Stomach smooth muscle (tissue), 2 donors: Measurements from ENCODE around the gene LMCD1.

ENCODE experiments used
- H3K27ac ChIP-seq: one replicate; pipeline ENCODE4 v1.7.0; 2013; ENCODE audit warnings: mild to moderate bottlenecking, low read length, inconsistent platforms
- H3K27me3 ChIP-seq, 2 donors: one replicate each; pipeline ENCODE4 v1.7.0; 2013; ENCODE audit warnings: low read length in 2 of 2; ENCODE audit not compliant: insufficient read depth in 2 of 2, control insufficient read depth in 1 of 2
- H3K36me3 ChIP-seq, 2 donors: one replicate each; pipeline ENCODE4 v1.7.0; 2013; ENCODE audit warnings: low read length in 2 of 2; ENCODE audit not compliant: control insufficient read depth in 2 of 2, insufficient read depth in 2 of 2
- H3K4me1 ChIP-seq: one replicate; pipeline ENCODE4 v1.7.0; 2013; ENCODE audit warnings: low read length; ENCODE audit not compliant: control insufficient read depth, insufficient read depth
- H3K4me3 ChIP-seq, 2 donors: one replicate each; pipeline ENCODE4 v1.7.0; 2013; ENCODE audit warnings: low read length in 2 of 2
- H3K9ac ChIP-seq, 2 donors: one replicate each; pipeline ENCODE4 v1.7.0; 2013; ENCODE audit warnings: low read length in 2 of 2, mild to moderate bottlenecking in 1 of 2
- H3K9me3 ChIP-seq, 2 donors: one replicate each; pipeline ENCODE4 v1.7.0; 2013; ENCODE audit warnings: low read length in 2 of 2; ENCODE audit not compliant: control insufficient read depth in 2 of 2
- donor health status: healthy.
- donor health status: Pancreatic carcinoma.

Gene LMCD1

DNA sequence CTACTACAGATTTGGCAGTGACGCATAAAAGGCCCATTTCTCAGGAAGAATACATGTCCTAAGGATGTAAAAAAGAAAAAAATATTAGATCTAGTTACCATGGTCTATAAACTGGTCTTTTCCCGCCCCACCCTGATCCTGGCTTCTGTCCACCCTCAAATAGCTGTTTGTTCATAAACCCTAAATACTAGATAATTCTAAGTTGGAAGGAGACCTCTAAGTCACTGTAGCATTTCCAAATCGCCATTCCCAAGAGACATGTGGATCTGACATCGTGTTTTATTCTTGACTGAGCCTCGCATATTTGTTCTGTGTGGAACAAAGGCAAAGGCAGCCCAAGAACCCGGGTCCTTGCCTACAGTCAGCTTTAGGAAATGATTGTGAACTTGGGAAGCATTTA is 49.0 kb downstream of the LMCD1 start:
- Histone ChIP-seq H3K4me3 (no peak overlapping the region), H3K9me3 (no peaks in the 10 kb centered on the region), H3K27ac (no peak overlapping the region), H3K27me3 (no peaks in the 10 kb centered on the region), H3K4me1 (peaks cover 5% of the 10 kb centered on the region), H3K9ac (no peak overlapping the region), H3K36me3 (no peaks in the 10 kb centered on the region)

DNA sequence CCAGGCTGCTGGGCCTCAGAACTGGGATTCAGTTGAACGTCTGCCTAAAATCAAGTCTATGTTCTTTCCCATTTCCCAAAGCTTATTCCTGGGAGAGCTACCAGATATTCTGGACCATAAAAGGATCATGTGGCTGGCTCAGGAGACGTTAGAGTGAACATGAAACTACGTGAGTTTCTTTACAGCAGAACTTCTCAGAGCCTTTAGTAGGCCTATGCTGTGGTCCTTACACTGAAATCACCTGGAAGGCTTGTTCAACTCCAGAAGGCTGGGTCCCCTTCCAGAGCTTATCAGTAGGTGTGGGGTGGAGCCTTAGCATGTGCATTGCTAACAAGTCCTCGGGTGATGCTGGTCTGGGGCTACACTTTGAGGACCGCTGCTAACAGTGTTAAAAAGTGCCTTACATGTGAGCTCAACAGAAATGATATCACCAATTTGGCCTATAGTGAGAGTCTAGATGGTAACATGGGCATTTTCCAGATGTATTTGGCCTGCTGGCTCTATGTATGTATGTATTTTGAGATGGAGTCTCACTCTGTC is 50.7 kb downstream of the LMCD1 start:
- H3K9ac ChIP-seq: no peak overlapping the region
- peaks cover 12% of the 10 kb centered on the region for H3K4me1 ChIP-seq

DNA sequence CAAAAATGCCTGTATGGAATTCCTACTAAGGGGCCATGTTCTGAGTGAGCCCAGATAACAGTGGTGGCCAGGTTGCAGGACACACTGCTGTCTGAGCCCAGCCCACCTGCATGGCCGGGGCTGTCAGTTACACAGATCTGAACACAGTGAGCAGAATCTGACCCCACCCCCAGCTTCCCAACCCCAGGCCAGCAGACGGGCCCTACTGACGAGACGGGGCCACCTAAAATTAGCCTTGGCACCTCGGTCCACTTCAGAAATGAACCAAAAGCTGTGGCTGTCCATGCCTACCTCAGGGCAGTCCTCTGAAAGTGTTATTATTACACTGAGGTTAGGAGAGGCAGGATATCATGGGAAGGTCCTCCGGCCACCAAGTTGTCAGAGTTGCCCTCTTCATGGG is 51.8 kb downstream of the LMCD1 start:
- peaks cover 14% of the 10 kb centered on the region for H3K4me1 ChIP-seq
- no peaks in the 10 kb centered on the region for H3K36me3 ChIP-seq
- H3K27ac ChIP-seq: no peak overlapping the region

More for the DNA sequence above, 50.7 kb downstream of the LMCD1 start:
- Histone ChIP-seq H3K27ac (no peak overlapping the region), H3K27me3 (no peaks in the 10 kb centered on the region), H3K4me3 (no peak overlapping the region), H3K36me3 (no peaks in the 10 kb centered on the region), H3K9me3 (no peaks in the 10 kb centered on the region)

DNA sequence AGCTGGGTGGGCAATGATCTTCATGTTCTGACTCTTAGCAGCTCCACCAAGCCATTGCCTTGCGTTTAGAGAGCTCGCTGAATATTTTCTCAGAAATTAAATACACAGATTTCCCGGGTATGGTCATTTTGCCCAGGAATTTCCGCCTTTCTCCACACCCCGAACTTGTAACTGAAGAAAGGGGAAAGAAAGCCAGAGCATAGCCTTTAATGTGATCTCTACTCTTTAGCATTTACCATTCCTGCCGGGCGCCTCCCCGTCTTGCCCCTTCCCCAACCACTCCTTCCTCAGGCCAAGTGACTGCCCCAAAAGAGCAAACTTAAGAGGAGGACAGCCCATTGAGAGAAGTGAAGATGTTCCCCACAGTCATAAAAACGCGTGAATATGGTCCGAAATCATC is 53.1 kb downstream of the LMCD1 start:
- H3K4me1 ChIP-seq: peaks cover 14% of the 10 kb centered on the region
- H3K36me3 ChIP-seq: no peaks in the 10 kb centered on the region
- no peak overlapping the region for H3K27ac ChIP-seq
- H3K4me3 ChIP-seq: no peak overlapping the region
- H3K9ac ChIP-seq: no peak overlapping the region
- no peaks in the 10 kb centered on the region for H3K9me3 ChIP-seq
- no peaks in the 10 kb centered on the region for H3K27me3 ChIP-seq

More for the DNA sequence above, 51.8 kb downstream of the LMCD1 start:
- H3K27me3 ChIP-seq: no peaks in the 10 kb centered on the region
- no peak overlapping the region for H3K9ac ChIP-seq
- H3K4me3 ChIP-seq: no peak overlapping the region
- H3K9me3 ChIP-seq: no peaks in the 10 kb centered on the region

DNA sequence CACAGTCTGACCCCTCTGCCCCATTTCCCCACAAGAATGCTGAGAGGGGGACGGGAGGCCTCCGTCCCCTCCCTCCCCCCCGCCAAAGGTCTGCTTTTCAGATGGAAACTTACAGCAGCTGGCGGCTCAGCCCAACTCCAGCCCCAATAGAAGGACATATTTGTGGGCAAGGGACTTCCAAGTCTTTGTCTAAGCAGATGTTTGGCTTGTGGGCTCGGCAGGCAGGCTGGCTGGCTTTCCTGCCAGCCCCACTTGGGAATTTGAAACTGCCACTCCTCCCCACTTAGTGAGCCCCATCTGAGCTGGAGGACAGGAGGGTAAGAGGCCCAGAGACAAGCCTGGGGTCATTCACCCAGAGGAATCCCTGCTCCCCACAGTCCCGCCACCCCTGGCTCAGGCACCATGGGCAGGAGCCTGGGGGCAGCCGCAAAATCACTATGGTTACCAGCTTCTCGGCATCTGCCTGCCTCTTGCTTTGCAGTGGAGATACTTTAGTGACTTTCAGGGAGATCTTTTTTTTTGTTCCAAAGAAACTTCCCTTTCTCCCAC is 53.6 kb downstream of the LMCD1 start:
- peaks cover 14% of the 10 kb centered on the region for H3K4me1 ChIP-seq
- H3K27me3 ChIP-seq: no peaks in the 10 kb centered on the region
- no peaks in the 10 kb centered on the region for H3K36me3 ChIP-seq
- H3K27ac ChIP-seq: no peak overlapping the region
- H3K4me3 ChIP-seq: no peak overlapping the region
- no peaks in the 10 kb centered on the region for H3K9me3 ChIP-seq
- H3K9ac ChIP-seq: no peak overlapping the region

DNA sequence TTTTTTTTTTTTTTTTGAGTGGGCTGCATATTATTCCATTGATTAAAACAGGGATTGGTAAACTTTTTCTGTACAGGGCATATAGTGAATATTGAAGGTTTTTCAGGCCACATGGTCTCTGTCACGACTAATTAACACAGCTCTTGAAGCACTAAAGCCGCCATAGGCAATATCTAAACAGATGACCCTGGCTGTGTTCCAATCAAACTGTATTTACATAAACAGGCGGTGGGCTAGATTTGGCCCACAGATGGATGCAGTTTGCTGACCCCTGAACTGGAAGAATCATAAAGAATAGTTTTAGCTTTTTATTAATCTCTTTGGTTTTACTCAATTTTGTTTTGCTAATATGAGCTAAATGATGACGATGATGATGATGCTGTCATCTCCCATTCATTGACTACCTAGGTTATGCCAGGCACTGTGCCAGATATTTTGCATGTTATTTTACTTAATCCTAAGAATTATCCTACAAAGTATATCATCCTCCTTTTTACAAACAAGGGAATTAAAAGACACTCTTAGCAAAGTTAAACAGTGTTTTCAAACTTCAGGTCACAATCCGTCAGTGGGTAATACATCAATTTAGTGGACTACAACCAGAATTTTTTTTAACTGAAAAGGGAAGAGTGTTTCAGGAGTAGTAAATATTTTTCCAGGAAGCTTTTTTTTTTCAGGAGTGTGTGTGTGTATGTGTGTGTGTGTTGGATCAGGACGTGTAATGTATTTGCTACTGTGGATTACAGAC is 54.3 kb downstream of the LMCD1 start:
- Histone ChIP-seq H3K27me3 (no peaks in the 10 kb centered on the region), H3K36me3 (no peaks in the 10 kb centered on the region), H3K9me3 (no peaks in the 10 kb centered on the region), H3K4me3 (no peak overlapping the region), H3K27ac (no peak overlapping the region), H3K4me1 (peaks cover 14% of the 10 kb centered on the region), H3K9ac (no peak overlapping the region)

DNA sequence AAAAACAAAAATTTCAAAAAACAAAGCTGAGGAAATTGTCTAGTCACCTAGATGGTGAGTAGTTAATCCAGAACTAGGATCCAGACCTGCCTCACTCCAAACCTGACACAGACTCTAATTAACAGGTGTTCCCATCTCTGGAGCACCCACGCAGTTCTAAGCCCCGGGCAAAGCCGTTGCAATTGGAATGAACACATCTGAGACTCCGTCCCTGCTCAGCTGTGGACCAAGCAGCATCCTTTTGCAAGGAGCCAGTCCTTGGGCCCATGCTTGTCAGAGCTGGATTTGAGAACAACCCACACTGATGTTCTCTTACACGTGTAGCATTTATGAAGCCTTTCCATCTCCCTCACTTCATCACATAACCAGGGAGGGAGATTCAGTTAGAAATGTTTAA is 54.8 kb downstream of the LMCD1 start:
- no peaks in the 10 kb centered on the region for H3K36me3 ChIP-seq
- H3K4me3 ChIP-seq: no peak overlapping the region
- no peak overlapping the region for H3K27ac ChIP-seq
- H3K9ac ChIP-seq: no peak overlapping the region
- no peaks in the 10 kb centered on the region for H3K27me3 ChIP-seq
- no peaks in the 10 kb centered on the region for H3K9me3 ChIP-seq
- peaks cover 13% of the 10 kb centered on the region for H3K4me1 ChIP-seq

DNA sequence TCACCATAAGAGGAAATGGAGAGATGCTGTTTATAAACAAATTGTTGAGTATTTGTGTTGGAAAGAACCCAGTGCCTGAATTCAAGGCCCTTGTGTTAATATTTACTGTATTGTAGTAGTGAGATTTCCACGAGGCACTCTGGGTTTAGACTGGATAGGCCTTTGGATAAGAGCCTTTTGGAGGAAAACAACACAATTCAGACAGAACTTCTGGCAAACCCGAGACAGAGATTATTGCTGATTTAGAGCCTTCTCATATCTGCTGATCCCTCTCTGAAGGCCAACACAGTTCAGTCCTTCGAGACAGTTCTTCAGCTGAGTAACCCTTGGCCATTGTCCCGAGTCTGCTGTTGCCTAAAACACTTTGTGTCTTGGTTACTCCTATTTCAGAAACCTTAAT is 55.7 kb downstream of the LMCD1 start:
- no peak overlapping the region for H3K9ac ChIP-seq
- H3K27ac ChIP-seq: no peak overlapping the region
- H3K4me1 ChIP-seq: peaks cover 13% of the 10 kb centered on the region
- no peaks in the 10 kb centered on the region for H3K27me3 ChIP-seq
- no peaks in the 10 kb centered on the region for H3K36me3 ChIP-seq
- H3K9me3 ChIP-seq: no peaks in the 10 kb centered on the region
- no peak overlapping the region for H3K4me3 ChIP-seq

DNA sequence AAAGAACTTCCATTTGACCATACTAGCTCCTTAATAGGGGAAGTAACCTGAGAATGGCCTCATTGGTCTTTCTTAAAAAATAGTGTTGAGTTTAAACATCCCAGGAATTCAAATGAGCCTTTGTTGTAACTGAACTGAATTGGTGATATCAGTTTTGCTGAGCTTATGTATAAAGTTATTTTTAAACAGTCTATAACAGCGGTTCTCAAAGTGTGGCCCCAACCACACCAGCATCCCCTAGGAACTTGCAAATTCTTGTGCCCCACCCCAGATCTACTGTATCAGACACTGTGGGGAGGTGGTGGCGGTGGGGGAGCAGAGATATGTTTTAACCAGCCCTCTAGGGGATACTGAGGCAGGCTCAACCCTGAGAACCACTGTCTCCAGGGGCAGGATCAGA is 57.0 kb downstream of the LMCD1 start:
- Histone ChIP-seq H3K4me3 (no peak overlapping the region), H3K36me3 (no peaks in the 10 kb centered on the region), H3K27me3 (no peaks in the 10 kb centered on the region), H3K9me3 (no peaks in the 10 kb centered on the region), H3K9ac (no peak overlapping the region), H3K4me1 (peaks cover 13% of the 10 kb centered on the region), H3K27ac (no peak overlapping the region)

DNA sequence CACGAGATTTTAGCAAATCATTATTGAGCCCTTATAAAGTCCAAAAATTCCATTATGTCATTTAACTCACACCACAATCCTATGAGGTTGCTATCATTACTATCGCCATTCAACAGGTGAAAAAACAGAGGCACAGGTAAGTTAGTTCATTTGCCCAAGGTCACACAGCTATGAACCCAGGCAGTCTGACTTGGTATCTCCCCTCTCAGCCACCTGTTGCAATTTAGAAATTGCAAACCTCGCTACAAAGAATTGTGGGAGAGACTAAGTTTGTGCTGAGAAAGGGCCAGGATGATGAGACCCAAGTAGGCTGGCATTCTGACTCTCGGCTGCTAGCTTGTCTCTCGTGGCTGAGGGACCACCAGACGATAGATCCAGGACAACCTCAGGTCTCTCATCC is 57.7 kb downstream of the LMCD1 start:
- Histone ChIP-seq H3K27me3 (no peaks in the 10 kb centered on the region), H3K9me3 (no peaks in the 10 kb centered on the region), H3K27ac (no peak overlapping the region), H3K4me1 (peaks cover 13% of the 10 kb centered on the region), H3K4me3 (no peak overlapping the region), H3K9ac (no peak overlapping the region), H3K36me3 (no peaks in the 10 kb centered on the region)

DNA sequence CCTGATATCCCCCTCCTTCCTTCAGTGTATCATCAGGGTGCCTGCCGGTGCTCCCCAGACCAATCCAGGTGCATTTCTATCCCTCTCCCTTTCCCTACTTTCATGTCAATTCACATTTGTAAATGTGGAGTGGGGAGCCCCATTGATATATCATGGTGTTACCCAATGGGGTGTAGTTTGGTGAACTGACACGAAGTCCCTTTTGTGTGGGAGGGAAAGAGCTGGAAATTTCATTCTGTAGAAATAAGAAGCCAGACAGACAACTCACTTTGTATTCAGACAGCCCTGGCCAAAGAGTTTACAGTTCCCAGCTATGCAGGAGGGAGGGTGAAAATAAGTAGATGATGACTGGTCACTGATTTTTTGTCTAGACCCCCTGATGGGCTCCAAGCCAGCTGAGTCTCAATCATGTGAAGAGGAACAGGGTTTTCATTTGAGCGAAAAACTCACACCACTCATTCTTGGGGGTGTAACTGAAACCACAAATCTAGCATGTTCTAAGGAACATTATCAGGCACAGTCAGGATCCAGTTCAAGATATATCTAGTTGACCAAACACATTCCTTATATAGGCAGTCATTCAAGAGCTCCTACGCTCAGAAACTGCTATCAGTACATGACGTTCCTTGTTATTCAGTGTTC is 58.9 kb downstream of the LMCD1 start:
- no peaks in the 10 kb centered on the region for H3K27me3 ChIP-seq
- H3K4me1 ChIP-seq: peaks cover 11% of the 10 kb centered on the region
- H3K9ac ChIP-seq: no peak overlapping the region
- no peaks in the 10 kb centered on the region for H3K9me3 ChIP-seq
- H3K36me3 ChIP-seq: no peaks in the 10 kb centered on the region
- H3K27ac ChIP-seq: no peak overlapping the region
- H3K4me3 ChIP-seq: no peak overlapping the region
